Subcutaneous adipose tissue (tissue), 4 donors: Measurements from ENCODE around the gene PYDC1. TPM values are rescaled to one million over a fixed set of nuclear protein-coding genes. Genes with fewer than 3 reads are reported as not detected.

ENCODE experiments used
- total RNA-seq, 4 donors: library from RNA; depleted of rRNA; stranded (reverse); fragments of >200 nt; gene quantifications; one replicate each; pipeline ENCODE4 v1.1.0, GENCODE V29; 2016
- TF ChIP-seq, protein P1 (sequence below): fragments of 450-650 bp; IDR thresholded peaks from one replicate; pipeline ENCODE4 v1.5.1; 2016; ENCODE audit warnings: low read depth, mild to moderate bottlenecking, control low read depth, antibody characterized with exemption, moderate library complexity

Gene PYDC1
- total RNA-seq, 4 donors from 2014 or later: not detected

DNA sequence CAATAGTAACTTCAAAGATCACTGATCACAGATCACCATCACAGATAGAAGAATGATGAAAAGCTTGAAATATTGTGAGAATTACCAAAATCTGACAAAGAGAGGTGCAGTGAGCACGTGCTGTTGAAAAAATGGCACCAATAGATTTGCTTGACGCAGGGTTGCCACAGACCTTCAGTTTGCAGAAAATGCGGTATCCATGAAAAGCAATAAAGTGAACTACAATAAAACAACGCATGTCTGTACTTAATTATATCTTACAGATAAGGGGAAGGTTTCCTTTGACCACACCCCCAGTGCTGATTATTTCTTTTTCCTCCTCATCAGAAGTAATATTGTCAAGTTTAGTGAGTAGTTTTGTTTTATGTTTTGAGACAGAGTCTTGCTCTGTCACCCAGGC, 21.1 kb upstream of the PYDC1 start:
- TF ChIP-seq, protein P1, sequence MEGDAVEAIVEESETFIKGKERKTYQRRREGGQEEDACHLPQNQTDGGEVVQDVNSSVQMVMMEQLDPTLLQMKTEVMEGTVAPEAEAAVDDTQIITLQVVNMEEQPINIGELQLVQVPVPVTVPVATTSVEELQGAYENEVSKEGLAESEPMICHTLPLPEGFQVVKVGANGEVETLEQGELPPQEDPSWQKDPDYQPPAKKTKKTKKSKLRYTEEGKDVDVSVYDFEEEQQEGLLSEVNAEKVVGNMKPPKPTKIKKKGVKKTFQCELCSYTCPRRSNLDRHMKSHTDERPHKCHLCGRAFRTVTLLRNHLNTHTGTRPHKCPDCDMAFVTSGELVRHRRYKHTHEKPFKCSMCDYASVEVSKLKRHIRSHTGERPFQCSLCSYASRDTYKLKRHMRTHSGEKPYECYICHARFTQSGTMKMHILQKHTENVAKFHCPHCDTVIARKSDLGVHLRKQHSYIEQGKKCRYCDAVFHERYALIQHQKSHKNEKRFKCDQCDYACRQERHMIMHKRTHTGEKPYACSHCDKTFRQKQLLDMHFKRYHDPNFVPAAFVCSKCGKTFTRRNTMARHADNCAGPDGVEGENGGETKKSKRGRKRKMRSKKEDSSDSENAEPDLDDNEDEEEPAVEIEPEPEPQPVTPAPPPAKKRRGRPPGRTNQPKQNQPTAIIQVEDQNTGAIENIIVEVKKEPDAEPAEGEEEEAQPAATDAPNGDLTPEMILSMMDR: no peak

DNA sequence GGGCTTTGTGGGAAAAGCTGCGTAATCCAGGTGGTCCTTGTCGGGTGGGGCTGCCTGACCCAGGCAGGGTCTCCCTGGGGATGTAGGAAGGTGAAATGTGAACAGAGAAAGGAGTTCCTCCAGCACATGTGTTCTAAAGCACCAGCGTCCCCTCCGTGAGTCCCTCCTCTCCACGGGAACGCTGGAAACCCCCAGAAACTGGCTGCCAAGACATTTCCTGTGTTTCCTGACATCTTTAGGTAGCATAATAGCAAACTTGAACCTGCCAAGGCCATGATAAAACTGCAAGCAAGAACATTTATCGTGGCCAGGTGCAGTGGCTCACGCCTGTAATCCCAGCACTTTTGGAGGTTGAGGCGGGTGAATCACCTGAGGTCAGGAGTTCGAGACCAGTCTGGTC, 12.6 kb upstream of the PYDC1 start:
- TF ChIP-seq, protein P1: no peak

DNA sequence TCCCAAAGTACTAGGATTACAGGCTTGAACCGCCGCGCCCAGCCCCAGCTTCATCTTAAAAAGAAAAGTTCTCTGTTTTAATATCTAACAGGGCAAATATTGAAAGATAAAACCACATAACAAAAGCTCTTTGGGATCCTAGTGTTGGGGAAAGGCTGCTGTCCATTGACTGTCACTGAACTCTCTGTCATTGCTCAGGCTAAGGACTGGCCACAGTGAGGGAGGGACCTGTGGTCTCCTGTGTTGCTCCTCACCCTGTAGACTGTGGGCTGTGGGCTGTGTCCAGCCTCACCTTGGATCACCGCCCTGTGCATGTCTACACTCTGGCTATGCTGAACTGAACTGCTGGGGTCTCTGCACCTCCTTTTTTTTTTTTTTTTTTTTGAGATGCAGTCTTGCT, 11.3 kb upstream of the PYDC1 start:
- TF ChIP-seq, protein P1: no peak

DNA sequence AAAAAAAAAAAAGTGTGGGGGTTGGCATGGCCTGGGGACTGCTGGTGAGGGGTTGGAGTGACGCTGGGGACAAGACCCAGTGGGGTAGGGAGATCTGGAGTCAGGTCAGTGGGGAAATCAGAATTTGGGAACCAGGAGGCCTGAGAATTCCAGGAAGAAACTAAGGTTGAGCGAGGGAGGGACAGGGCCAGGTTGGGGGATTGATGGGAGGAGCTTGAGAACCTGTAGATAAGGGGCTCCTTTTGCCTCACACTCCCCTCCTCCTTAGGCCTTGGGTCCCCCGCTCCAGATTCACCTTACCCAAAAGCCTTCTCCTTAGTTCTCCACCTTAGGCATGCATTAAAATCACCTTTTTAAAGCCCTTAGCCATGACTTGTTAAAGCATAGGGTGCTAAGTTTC, 8.3 kb upstream of the PYDC1 start:
- TF ChIP-seq, protein P1: no peak

DNA sequence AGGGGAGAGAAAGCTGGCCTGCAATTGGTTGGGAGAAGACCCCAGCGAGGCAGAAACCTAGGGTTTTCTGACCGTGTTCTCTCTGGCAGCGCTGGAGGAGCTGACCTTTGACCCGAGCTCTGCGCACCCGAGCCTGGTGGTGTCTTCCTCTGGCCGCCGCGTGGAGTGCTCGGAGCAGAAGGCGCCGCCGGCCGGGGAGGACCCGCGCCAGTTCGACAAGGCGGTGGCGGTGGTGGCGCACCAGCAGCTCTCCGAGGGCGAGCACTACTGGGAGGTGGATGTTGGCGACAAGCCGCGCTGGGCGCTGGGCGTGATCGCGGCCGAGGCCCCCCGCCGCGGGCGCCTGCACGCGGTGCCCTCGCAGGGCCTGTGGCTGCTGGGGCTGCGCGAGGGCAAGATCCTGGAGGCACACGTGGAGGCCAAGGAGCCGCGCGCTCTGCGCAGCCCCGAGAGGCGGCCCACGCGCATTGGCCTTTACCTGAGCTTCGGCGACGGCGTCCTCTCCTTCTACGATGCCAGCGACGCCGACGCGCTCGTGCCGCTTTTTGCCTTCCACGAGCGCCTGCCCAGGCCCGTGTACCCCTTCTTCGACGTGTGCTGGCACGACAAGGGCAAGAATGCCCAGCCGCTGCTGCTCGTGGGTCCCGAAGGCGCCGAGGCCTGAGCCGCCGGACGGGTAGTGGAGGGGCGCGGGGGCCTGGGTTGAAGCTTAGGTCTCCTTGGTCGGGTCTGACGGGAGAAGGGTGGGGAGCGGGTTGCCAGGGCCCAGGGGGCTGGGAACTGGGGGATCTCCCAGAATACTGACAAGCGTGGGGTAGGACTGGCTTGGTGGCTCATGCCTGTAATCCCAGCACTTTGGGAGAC, 7.4 kb upstream of the PYDC1 start:
- TF ChIP-seq, protein P1: no peak

DNA sequence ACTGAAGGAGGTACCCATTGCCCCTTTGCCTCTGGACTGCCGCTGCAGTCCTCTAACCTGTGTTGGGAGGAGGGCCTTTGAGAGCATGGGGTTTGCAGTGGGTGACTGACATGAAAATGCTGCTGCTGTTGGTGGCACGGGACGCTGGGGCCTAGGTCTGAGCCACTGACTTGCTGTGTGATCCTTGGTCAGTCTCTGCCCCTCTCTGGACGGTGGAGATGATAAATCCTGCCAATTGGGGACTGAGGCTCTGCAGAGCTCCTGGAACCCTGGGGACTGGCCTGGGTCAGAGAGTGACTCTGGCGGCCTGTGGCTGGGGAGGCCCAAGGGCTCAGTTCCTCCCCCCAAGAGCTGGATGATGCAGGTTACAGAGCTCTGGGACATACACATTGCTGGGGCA, 6.1 kb upstream of the PYDC1 start:
- TF ChIP-seq, protein P1: no peak

DNA sequence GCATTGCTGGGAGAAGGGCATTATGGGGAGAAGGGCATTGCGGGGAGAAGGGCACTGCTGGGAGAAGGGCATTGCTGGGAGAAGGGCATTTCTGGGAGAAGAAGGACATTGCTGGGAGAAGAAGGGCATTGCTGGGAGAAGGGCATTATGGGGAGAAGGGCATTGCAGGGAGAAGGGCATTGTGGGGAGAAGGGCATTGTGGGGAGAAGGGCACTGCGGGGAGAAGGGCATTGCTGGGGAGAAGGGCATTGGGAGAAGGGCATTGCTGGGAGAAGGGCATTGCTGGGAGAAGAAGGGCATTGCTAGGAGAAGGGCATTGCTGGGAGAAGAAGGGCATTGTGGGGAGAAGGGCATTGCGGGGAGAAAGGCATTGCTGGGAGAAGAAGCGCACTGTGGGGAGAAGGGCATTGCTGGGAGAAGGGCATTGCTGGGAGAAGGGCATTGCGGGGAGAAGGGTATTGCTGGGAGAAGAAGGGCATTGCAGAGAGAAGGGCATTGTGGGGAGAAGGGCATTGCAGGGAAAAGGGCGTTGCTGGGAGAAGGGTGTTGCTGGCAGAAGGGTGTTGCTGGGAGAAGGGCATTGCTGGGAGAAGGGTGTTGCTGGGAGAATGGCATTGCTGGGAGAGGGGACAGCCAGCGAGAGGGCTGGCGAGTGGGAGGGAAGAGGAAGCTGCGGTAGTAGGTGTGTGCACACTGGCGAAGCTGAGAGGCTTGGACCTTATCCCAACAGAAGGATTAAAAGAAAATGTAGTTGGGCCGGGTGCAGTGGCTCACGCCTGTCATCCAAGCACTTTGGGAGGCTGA, 4.6 kb upstream of the PYDC1 start:
- TF ChIP-seq, protein P1: no peak
